Measurements from ENCODE around the gene SMPD3. TPM values are rescaled to one million over a fixed set of nuclear protein-coding genes. Genes with fewer than 3 reads are reported as not detected.

Gene SMPD3
- total and polyA plus RNA-seq, 2 donors (not counting 3 experiments of a cell fraction or from before 2014, with no cell fraction given) = not detected

DNA sequence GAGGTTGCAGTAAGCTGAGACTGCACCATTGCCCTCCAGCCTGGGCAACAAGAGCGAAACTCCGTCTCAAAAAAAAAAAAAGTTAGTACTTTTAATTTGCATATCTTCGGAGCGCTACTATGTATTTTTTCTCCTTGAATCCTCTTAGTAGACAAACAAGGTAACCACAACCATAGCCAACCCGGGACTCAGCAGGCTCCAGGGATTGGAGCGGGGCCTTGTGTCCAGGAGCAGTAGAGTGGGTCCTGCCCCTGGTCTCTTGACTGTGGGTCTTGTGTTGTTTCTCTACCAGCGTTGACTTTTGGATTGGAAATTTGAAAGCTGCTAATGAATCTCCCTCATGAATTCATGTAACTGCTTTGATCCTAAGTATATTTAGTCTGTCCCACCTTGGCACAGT, 105.2 kb downstream of the SMPD3 start:
- Histone ChIP-seq H3K9me3 (replicated peaks; ENCODE audit: control insufficient read depth, insufficient read depth, low read length) (no peaks in the 10 kb centered on the region), H3K36me3 (ENCODE audit: control insufficient read depth in 2 of 2, extremely low read depth in 1 of 2, insufficient read depth in 2 of 2, low read length in 2 of 2) (peaks cover 9 to 49% of the 10 kb centered on the region in 2 experiments), H3K27me3 (ENCODE audit: control insufficient read depth in 2 of 2, insufficient read depth in 2 of 2, low read length in 2 of 2) (no peaks in the 10 kb centered on the region), H2AFZ (ENCODE audit: low read depth, low read length) (no peak overlapping the region), H3K79me2 (ENCODE audit: control insufficient read depth, insufficient read depth, low read length) (no peaks in the 10 kb centered on the region), H3K4me1 (ENCODE audit: control insufficient read depth, extremely low read depth, insufficient read depth, low read length) (no peaks in the 10 kb centered on the region), H3K4me2 (ENCODE audit: insufficient read depth, low read length) (no peak overlapping the region), H3K27ac (ENCODE audit: insufficient read depth, low read depth, low read length) (no peak overlapping the region), H4K20me1 (replicated peaks; ENCODE audit: control insufficient read depth, extremely low read depth, insufficient read depth, low read length) (no peaks in the 10 kb centered on the region), H3K9ac (replicated peaks; ENCODE audit: extremely low read depth, insufficient read depth, low read length) (no peak overlapping the region), H3K9me1 (replicated peaks; ENCODE audit: control insufficient read depth, extremely low read depth, insufficient read depth, low read length) (no peaks in the 10 kb centered on the region), H3K4me3 (replicated peaks in 1 of 3; ENCODE audit: insufficient read depth in 1 of 3, low read depth in 1 of 3, low read length in 3 of 3) (no peak overlapping the region)
- BruUV-seq (replicated peaks) = no TSS peak
- ChIA-PET POLR2A (no interaction called here), CTCF (no interaction called here)
- FAIRE-seq (no peak), DNase-seq (ENCODE audit: low read depth, low spot score) (no peak)
- intact Hi-C loops (cut with micrococcal nuclease) (no loop called here), dilution Hi-C loops (cut with MboI; ENCODE audit: extremely low pct_ligation_motif_present, low sequenced_read_pairs) (no loop called here)
- TF ChIP-seq, protein P1, sequence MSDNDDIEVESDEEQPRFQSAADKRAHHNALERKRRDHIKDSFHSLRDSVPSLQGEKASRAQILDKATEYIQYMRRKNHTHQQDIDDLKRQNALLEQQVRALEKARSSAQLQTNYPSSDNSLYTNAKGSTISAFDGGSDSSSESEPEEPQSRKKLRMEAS (IDR thresholded peaks at IDR 0.05; ENCODE audit: insufficient read depth, insufficient read length) = no peak
- no peak for TF ChIP-seq POLR2A (IDR thresholded peaks at IDR 0.05; ENCODE audit: low read depth, low read length)
- no peak for TF ChIP-seq JUN (IDR thresholded peaks at IDR 0.05; ENCODE audit: borderline replicate concordance, insufficient read depth, insufficient read length, low read depth)
- TF ChIP-seq, protein P2, sequence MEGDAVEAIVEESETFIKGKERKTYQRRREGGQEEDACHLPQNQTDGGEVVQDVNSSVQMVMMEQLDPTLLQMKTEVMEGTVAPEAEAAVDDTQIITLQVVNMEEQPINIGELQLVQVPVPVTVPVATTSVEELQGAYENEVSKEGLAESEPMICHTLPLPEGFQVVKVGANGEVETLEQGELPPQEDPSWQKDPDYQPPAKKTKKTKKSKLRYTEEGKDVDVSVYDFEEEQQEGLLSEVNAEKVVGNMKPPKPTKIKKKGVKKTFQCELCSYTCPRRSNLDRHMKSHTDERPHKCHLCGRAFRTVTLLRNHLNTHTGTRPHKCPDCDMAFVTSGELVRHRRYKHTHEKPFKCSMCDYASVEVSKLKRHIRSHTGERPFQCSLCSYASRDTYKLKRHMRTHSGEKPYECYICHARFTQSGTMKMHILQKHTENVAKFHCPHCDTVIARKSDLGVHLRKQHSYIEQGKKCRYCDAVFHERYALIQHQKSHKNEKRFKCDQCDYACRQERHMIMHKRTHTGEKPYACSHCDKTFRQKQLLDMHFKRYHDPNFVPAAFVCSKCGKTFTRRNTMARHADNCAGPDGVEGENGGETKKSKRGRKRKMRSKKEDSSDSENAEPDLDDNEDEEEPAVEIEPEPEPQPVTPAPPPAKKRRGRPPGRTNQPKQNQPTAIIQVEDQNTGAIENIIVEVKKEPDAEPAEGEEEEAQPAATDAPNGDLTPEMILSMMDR (IDR thresholded peaks at IDR 0.05; ENCODE audit: extremely low read depth in 1 of 2, insufficient read depth in 1 of 2, low read depth in 1 of 2, low read length in 2 of 2) = no peak
- no peak for TF ChIP-seq POLR2AphosphoS5 (IDR thresholded peaks at IDR 0.05; ENCODE audit: insufficient read depth, low read depth, low read length)
- TF ChIP-seq EZH2 (IDR thresholded peaks at IDR 0.05; ENCODE audit: borderline replicate concordance, low read depth, low read length, severe bottlenecking) = no peak
- TF ChIP-seq GATA2 (IDR thresholded peaks at IDR 0.05; ENCODE audit: insufficient read depth, insufficient read length, low read depth, low read length) = no peak
- TF ChIP-seq FOS (IDR thresholded peaks at IDR 0.05; ENCODE audit: borderline replicate concordance, insufficient read depth, low read length) = no peak
- TF ChIP-seq MYC (IDR thresholded peaks at IDR 0.05; ENCODE audit: low read depth, low read length) = no peak

Data from endothelial cell of umbilical vein (primary cell).